Heart left ventricle (tissue), 16 donors: ENCODE data around the gene HMGCR. TPM values are rescaled to one million over a fixed set of nuclear protein-coding genes. Genes with fewer than 3 reads are reported as not detected.

Source experiments
- ATAC-seq, 4 donors: fragments of 200-7000 bp; cut with Tn5 transposase; one replicate each; pipeline ENCODE4 v1.9.1; 2020 to 2022; ENCODE audit warnings: moderate library complexity in 4 of 4, mild to moderate bottlenecking in 3 of 4, moderate number of reproducible peaks in 1 of 4
- DNase-seq, 5 donors: peaks; one replicate each; pipeline ENCODE4 v3.0.0-alpha.2; 2020
- H3K27ac ChIP-seq, 12 donors: fragments of 200-600 bp; sonication (generic) in 4 of 12; one replicate each; pipeline versions ENCODE4 v1.5.0 to v1.8.0; 2016 to 2022; ENCODE audit warnings: mild to moderate bottlenecking in 2 of 12
- H3K27me3 ChIP-seq, 9 donors: fragments of 200-600 bp; sonication (generic) in 2 of 9; one replicate each; pipeline versions ENCODE4 v1.5.1 to v1.8.0; 2016 to 2022; ENCODE audit warnings: mild to moderate bottlenecking in 3 of 9
- H3K36me3 ChIP-seq, 9 donors: fragments of 200-600 bp; sonication (generic) in 2 of 9; one replicate each; pipeline versions ENCODE4 v1.5.0 to v1.8.0; 2018 to 2022; ENCODE audit warnings: mild to moderate bottlenecking in 2 of 9
- H3K4me1 ChIP-seq, 12 donors: fragments of 200-600 bp; sonication (generic) in 4 of 12; one replicate each; pipeline versions ENCODE4 v1.5.0 to v1.8.0; 2016 to 2022; ENCODE audit warnings: mild to moderate bottlenecking in 3 of 12
- H3K4me3 ChIP-seq, 12 donors: fragments of 200-600 bp; sonication (generic) in 4 of 12; one replicate each; pipeline versions ENCODE4 v1.5.0 to v1.8.0; 2017 to 2022; ENCODE audit warnings: mild to moderate bottlenecking in 9 of 12, moderate library complexity in 4 of 12
- H3K9me3 ChIP-seq, 12 donors: fragments of 200-600 bp; sonication (generic) in 4 of 12; one replicate each; pipeline versions ENCODE4 v1.5.0 to v1.8.0; 2016 to 2022; ENCODE audit warnings: mild to moderate bottlenecking in 1 of 12
- CTCF ChIP-seq, 12 donors: fragments of 200-600 bp; sonication (generic) in 4 of 12; IDR thresholded peaks; one replicate each; pipeline versions ENCODE4 v1.5.0 to v1.8.0; 2018 to 2022; ENCODE audit warnings: antibody characterized with exemption in 12 of 12, mild to moderate bottlenecking in 5 of 12
- POLR2A ChIP-seq, 2 donors: fragments of 450-650 bp; IDR thresholded peaks; one replicate each; pipeline ENCODE4 v1.6.1; 2017; ENCODE audit warnings: antibody characterized with exemption in 2 of 2, mild to moderate bottlenecking in 2 of 2, moderate library complexity in 2 of 2
- WGBS, 4 donors: extraction: QIAGEN DNeasy Blood & Tissue Kit in 2 of 4; methylation state at CpG; one replicate each; pipeline versions ENCODE4 v1.1.5 to v1.1.7; 2013 to 2018; 5-methylcytosine and 5-hydroxymethylcytosine counted together
- intact Hi-C, 10 donors: fragments of 100-400 bp; cut with DNase I; formaldehyde crosslinking; loops; one replicate each; pipeline versions ENCODE4 v1.11.1 to v1.14.2; 2022
- polyA plus RNA-seq, 2 donors: library from polyadenylated mRNA; stranded (reverse); fragments of 200-250 nt; gene quantifications; one replicate each; pipeline ENCODE4 v1.2.3, GENCODE V29; 2013
- total RNA-seq, 9 donors: library from RNA; depleted of rRNA in 2 of 9; stranded (reverse); fragments of >200 nt in 2 of 9; fragmentation: NEBNext Ultra II Directional in 3 of 9; extraction: Animal tissue kit (Norgen Biotek cat#: 25700) in 3 of 9; gene quantifications; one replicate each; pipeline versions ENCODE4 v1.1.0 to v1.2.4, GENCODE V29; 2016 to 2023
- donor health status: ischemic (EF 13 %, LVEDD 7.1; RV severe dilation, severe dysfunction).
- donor health status: healthy with polysubstance abuse.
- donor health status: DM: no; HTN: yes; CAD: no.
- donor health status: DM: no; HTN: no; CAD: no.
- donor health status: ischemic (EF 25% LVEDD 6.9; RV normal size, moderate dysfunction).
- donor health status: ischemic (EF 25% LVEDD 5.7; RV mildly dilated, moderate dysfunction).
- donor health status: healthy.
- donor health status: DM: yes; HTN: yes; CAD: no.
- donor health status: ischemic (EF 35%, LVEDD 5.7; RV mildly dilated, moderate dysfunction).
- donor health status: nonischemic (EF 11% LVEDD 7.7; RV severe dilation, severe dysfunction).
- donor health status: DM: yes; HTN: yes; CAD: no.
- donor health status: PGD.
- donor health status: ischemic (EF 29% LVEDD 5.4; RV normal size, mild dysfunction).
- donor health status: nonischemic (EF 23%, LVEDD 6.1; RV moderate dilation, normal function).

HMGCR gene
- total and polyA plus RNA-seq, 11 donors: 2.0 to 15.2 (median 11.4) TPM

GRCh38 chr5:75367401-75367800 is 30.4 kb downstream of the HMGCR start:
- no peak for ATAC-seq
- DNase-seq: no peak
- H3K36me3 ChIP-seq: peaks cover 0 to 25% (median 8%) of the 10 kb centered on the region in 9 donors
- H3K4me3 ChIP-seq: no peak overlapping the region
- TF ChIP-seq POLR2A (IDR thresholded peaks at IDR 0.05) (no peak), CTCF (IDR thresholded peaks at IDR 0.05) (no peak)
- no peak overlapping the region for H3K27ac ChIP-seq
- H3K4me1 ChIP-seq: peaks cover 0 to 8% (median 0%) of the 10 kb centered on the region in 12 donors
- intact Hi-C loops: loop anchor here in 1 of 10 donors (10.0 kb wide), 1 partner anchor 307 kb away; no protein-coding TSS in a partner anchor
- no peaks in the 10 kb centered on the region for H3K9me3 ChIP-seq
- H3K27me3 ChIP-seq: no peaks in the 10 kb centered on the region

GRCh38 chr5:75368391-75368790 is 31.4 kb downstream of the HMGCR start:
- H3K36me3 ChIP-seq: peaks cover 0 to 30% (median 14%) of the 10 kb centered on the region in 9 donors
- intact Hi-C loops: loop anchor here in 1 of 10 donors (10.0 kb wide), 1 partner anchor 306 kb away; no protein-coding TSS in a partner anchor
- H3K4me1 ChIP-seq: peaks cover 0 to 3% (median 0%) of the 10 kb centered on the region in 12 donors
- no peak for ATAC-seq
- 74 to 81% (median 80%) methylated on average over 4 of the region's 4 CpGs for WGBS, 4 donors
- H3K4me3 ChIP-seq: no peak overlapping the region
- H3K9me3 ChIP-seq: no peaks in the 10 kb centered on the region
- H3K27me3 ChIP-seq: no peaks in the 10 kb centered on the region
- no peak for DNase-seq
- TF ChIP-seq POLR2A (IDR thresholded peaks at IDR 0.05): no peak
- no peak for TF ChIP-seq CTCF (IDR thresholded peaks at IDR 0.05)
- H3K27ac ChIP-seq: no peak overlapping the region

- H3K4me1 ChIP-seq: no peaks in the 10 kb centered on the region
- WGBS, 4 donors: 78 to 91% (median 80%) methylated on average over 2 of the region's 2 CpGs
- no peak for DNase-seq
- H3K27ac ChIP-seq: no peak overlapping the region
- TF ChIP-seq CTCF (IDR thresholded peaks at IDR 0.05) (no peak), POLR2A (IDR thresholded peaks at IDR 0.05) (no peak)
- H3K4me3 ChIP-seq: no peak overlapping the region
- no peaks in the 10 kb centered on the region for H3K27me3 ChIP-seq
- intact Hi-C loops: no loop called here
- H3K36me3 ChIP-seq: peaks cover 0 to 83% (median 48%) of the 10 kb centered on the region in 9 donors
- no peak for ATAC-seq
- no peaks in the 10 kb centered on the region for H3K9me3 ChIP-seq
These were observed 36.8 kb downstream of the HMGCR start for GRCh38 chr5:75373862-75374261.

- DNase-seq (no peak), ATAC-seq (no peak)
- H3K4me3 ChIP-seq: no peak overlapping the region
- H3K4me1 ChIP-seq: no peaks in the 10 kb centered on the region
- H3K9me3 ChIP-seq: no peaks in the 10 kb centered on the region
- peaks cover 0 to 89% (median 53%) of the 10 kb centered on the region in 9 donors for H3K36me3 ChIP-seq
- WGBS, 4 donors: 81 to 89% (median 88%) methylated on average over 12 of the region's 12 CpGs
- intact Hi-C loops: no loop called here
- no peak for TF ChIP-seq POLR2A (IDR thresholded peaks at IDR 0.05)
- TF ChIP-seq CTCF (IDR thresholded peaks at IDR 0.05): no peak
- no peaks in the 10 kb centered on the region for H3K27me3 ChIP-seq
- no peak overlapping the region for H3K27ac ChIP-seq
These were observed 37.4 kb downstream of the HMGCR start for GRCh38 chr5:75374394-75374814.
